Testis (tissue), 2 donors: Measurements from ENCODE around the gene STX1B.

Experiments
- CTCF ChIP-seq, 3 experiments: fragments of 450-650 bp in 2 of 3; fragments of 200-600 bp in 1 of 3; sonication (generic) in 1 of 3; IDR thresholded peaks; one replicate each; pipeline ENCODE4 v1.5.1; 2016 to 2019; ENCODE audit warnings: antibody characterized with exemption in 3 of 3, mild to moderate bottlenecking in 2 of 3, moderate library complexity in 1 of 3
- POLR2A ChIP-seq: fragments of 450-650 bp; IDR thresholded peaks from one replicate; pipeline ENCODE4 v1.6.1; 2017; ENCODE audit warnings: antibody characterized with exemption, mild to moderate bottlenecking, moderate library complexity

DNA sequence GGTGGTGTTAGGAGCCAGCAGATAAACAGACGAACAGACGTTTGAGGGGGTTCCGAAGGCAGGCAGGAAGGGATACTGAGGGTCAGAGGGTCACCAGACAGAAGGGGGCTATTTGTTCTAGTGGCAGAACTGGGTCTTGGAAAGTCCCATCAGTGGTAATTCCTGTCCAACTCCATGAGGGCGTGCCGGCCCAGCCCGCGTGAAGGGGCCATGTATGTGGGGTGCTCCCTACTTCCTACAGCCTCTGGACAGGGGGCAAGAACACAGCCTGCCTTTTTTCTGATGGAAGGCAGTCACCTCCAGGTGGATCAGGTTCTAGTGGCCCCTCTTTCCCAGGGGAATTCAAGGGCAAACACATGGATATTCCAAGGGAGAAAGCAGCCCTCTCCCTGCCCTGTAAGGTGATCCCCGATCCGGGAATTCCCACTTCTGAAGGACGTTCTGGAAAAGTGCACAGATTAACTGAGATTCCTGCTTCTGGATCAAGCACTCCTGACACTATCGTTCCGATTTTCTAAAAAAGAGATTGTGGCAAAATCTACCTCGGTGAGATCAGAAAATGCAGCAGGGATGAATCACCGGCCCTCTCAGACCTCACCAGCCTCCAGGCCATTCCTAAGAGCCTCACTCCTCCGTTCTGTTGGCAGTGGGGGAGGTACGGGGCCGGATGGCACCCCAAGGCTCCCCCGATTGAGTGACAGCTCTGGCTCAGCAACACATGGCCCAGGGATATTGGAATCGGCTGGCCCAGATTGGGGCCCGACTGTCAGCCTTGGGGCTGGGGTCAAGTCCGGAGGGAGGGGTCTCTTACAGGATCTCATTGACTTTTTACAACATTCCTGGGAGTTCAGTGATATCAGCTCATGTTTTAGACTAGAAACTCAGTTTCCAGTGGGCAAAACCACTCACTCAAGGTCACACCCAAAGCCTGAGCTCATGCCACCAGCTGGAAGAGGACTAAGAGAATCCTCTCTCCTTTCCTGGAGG lies 12.4 kb downstream of the STX1B start:
- TF ChIP-seq CTCF (IDR thresholded peaks at IDR 0.05) (no peak), POLR2A (no peak)
